D341Med (cell line): ENCODE data around the gene IL31RA.
"Not testable (repeated sequence)": the region's sequence is repeated elsewhere in the genome, so short reads cannot be mapped to it uniquely, and the experiment has no call there.

Source experiments
- DNase-seq: peaks from one replicate; pipeline ENCODE4 v3.0.0; 2012; ENCODE audit warnings: low spot score

Gene IL31RA

DNA sequence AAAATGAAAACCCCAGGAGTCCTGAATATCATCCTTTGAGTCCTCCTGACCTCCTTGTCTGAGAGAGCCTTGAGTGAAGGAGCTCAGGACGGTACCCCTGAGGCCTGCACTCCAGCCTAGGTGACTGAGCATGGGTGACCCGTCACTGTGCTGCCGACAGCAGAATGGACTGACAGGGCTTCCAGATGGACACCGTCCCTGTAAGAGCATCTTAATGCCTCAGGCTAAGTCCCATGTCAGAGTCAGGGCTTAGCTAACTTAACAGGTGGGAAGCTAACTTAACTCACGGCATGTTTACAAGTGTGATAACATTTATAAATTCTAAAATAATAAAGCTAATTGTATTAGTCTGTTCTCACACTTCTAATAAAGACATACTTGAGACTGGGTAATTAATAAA lies 75.3 kb downstream of the IL31RA start:
- peak; percentile 4 for DNase-seq

DNA sequence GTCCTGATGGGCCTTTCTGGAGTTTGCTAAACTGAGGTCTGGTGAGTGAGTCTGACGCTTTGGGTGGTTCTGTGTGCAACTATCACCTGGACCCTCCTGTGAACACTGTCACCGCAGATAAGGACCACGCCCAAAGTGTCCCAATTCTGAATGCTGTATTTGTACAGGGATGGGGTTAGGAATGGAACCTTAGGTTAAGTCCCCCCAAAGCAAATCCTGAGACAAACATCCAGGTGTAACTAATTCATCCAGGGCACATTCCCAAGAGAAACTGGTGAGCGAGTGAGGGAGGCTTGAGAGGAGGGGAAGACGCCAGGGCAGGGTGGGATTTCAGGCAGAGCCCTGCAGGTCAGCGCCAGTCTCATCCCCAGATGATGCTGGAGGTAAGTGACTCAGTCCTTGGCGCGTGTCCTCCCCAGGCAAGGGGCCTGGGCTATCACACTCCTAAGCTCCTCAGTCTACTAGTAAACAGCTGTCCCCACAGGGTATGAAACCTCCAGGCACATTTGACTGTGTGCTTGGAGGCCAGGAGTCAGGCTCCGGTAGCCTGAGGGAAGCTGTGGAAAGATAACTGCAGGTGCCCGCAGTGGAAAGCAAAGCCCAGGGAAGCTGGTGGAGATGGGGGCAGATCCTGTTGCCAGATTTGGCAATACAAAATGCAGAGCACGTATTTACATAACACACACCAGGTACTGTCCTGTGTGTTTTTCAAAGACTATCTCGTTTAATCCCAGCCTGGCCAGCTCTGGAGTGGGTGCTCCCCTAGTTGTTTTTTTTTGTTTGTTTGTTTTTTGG lies 76.9 kb downstream of the IL31RA start:
- DNase-seq, result peak; percentile 10

DNA sequence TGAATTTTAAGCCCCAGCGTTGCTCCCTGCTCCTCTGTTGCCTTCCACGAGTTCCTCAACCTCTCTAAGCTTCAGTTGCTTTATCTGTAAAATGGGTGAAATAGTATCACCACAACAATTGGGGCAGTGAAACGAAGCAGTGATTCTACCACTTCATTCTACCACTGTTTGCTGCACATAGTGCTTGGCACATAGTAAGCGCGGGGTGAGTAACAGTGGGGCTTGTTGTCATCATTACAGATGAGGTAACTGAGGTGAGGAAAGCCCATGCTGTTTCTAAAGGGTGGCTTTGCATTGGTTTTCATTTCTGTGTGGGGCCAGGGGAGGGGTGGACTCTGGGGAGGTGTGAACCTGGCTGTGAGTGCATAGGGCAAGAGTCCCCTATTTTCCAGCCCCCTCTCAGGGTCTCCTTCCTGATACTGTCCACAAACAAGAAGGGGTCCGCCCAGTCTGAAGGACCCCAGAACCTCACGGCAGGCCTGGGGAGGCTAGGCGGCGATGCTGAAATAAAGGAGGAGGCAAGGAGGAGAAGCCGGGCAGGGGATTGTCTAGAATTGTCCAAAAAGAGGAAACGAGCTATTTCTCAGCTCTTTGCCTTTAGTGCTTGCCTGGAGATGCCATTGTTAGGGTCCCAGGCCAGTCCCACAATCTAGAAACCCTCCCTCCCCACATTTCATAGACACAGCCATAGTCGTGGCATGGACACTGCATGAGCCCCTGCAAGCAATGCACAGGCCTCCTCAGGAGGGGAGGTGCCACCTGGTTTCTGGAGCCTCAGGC lies 78.1 kb downstream of the IL31RA start:
- no peak for DNase-seq

DNA sequence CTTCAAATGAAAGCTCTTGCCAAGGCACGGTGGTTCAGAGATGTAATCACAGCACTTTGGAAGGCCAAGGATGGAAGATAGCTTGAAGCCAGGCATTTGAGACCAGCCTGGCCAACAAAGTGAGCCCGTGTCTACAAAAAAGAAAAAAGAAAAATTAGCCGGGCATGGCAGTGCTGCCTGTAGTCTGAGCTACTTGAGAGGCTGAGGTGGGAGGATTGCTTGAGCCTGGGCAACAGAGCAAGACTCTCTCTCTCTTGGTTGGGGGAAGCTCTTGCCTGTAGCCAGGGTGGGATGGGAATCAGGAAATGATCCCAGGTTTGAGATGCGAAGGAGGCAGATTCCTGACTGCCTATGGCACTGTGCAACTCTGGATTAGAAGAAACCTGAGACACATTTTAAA lies 81.5 kb downstream of the IL31RA start:
- DNase-seq, result no peak

DNA sequence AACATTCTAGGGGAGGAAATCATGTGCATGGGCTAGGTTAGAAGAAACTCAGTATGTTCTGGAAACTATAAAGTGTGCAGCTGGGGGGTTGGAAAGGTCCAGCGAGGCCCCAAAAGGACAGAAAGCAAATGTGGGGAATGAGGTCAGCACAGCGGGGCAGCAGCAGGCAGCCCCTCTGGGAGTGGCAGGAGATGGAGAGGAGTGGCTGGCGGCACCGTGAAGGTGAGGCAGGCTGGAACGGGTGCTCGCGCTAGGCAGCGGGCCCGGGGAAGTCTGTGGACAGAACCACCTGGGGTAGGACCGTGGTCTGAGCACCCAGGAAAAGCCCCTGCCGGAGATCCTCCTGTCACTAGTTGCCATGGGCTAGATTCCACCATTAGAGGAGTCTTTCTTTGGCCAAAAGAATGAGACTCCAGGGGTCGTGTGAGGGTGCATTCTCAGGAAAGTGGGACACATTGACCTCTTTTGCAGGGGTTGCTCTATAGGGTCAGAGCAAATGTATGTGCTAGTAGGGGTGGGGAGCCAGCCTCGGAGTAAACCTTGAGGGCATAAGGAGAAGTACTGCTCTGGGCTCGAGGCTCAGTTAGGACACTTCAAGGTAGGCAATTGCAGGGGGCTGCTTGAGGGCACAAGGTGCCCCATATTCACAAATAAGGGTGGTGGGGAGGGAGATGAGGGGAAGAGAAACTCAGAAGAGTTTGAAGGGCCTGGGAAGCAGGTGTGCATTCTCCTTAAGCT lies 82.4 kb downstream of the IL31RA start:
- DNase-seq, result no peak

DNA sequence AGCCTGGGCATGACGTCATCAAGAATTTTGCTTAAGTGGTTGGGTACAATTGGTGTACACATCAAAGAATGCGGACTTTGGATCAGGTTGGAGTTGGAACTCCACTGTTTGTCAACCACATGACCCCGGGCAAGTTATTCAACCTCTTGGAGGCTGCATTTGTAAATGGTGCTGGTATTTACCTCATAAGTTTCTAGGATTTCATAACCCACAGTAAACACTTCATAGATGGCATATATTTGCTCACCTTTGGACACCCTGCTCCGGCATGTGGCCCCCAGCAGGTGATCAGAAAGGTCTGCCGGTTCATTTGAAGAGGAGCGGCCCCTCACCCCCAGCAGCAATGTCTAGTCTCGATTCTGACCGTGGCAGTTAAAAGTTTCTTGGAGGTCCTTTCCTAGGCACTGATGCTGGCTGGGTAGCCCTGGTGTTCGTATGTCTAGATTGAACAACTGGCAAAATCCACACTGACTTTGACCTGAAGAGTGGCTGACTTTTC lies 83.0 kb downstream of the IL31RA start:
- DNase-seq, result no peak

DNA sequence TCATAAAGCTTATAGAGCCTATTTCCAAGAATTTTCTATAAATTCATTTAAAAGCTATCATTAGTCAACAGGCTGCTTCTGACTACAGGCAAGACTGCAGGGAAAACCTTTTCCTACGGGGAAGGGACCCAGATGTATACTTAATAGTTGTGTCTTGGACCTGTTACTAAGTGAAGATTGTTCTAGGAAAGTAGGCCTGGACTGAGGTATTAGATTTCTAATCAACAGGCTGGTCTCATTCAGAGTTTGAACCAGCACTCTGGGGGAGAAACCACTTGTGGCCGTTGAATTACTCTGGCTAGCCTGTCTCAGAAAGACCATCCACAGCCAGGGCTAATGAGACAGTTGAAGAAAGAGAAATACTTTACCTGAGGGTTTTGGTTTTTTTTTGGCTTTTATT lies 83.6 kb downstream of the IL31RA start:
- DNase-seq, result no peak

DNA sequence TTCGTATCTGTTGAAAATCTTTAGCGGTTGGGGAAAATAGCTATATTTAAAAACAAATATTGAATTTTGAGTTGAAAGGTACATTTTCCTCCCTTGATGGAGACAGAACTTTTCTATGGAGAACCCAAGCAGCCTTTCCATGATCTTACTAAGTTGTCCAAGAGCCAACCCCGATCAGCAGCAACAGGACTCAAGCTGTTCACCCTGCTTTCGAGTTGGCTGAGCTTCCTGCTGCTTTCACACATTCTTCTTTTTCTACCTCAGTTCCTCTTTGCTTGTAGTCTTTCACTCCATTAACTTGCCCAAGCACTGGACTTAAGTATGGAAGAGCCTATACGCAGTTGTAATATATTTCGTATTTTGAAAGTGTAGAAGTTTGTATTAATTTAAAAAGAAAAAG lies 84.2 kb downstream of the IL31RA start:
- DNase-seq, result no peak

DNA sequence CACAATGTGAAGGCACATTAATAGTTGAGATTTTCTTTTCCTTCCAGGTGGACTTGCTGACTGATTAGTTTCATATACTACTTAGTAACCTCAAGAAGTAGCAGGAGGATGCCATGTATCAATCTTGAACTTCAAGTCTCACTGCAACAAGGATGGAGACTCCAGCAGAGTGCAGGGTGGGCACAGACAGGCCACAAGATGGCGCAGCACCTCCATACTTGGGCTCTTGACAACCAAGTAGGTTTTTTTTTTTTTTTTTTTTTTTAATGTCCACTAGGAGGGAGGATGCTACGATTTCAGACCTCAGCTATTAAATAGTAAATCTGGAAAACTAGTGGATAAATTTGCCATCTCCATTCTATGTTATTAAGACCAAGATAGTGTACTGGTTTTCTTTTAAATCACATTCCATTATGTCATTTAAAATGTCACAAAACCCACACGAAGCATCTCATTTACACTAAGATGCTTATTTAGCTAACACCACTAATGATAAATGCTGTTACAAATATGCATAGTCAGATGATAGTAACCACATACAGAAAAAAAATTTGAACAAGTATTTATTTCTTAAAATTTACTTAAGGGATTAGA lies 85.0 kb downstream of the IL31RA start:
- peak; percentile 74 for DNase-seq

DNA sequence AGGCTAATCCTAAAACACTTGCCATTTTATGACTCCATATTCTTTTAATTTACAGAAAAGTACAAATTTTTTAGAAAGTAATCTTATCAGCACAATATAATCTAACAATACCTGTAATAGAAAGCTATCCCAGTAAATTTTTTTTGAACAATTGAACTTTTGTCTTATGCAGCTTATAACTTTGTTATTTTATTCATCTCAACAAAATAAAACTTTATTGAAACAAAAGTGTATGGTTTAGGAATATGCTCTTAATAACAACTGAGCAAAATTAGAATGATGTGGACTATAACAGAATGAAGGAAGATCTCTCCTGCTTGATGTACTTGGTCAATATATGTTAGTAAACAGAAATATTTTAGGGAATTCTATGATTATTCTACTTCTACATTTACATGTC lies 86.4 kb downstream of the IL31RA start:
- DNase-seq, result not testable (repeated sequence)

DNA sequence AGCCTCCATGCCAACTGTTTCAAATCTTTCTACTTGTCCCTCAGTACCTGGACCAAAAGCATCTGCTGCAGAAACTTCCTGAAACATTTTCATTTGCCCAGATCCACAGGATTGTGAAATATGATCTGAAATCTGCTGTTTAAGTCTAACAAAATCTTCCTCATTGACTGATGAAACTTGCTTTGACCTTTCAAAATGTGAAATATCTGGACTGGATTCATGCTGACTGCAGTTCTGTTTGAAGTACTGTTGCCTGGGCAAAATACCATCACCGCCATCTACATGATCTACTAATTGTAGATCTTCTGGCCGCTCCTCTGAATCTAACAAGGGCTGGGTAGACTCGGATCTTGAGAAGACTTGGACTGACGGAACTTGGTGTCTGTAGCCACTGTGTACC lies 90.0 kb downstream of the IL31RA start:
- DNase-seq, result not testable (repeated sequence)

DNA sequence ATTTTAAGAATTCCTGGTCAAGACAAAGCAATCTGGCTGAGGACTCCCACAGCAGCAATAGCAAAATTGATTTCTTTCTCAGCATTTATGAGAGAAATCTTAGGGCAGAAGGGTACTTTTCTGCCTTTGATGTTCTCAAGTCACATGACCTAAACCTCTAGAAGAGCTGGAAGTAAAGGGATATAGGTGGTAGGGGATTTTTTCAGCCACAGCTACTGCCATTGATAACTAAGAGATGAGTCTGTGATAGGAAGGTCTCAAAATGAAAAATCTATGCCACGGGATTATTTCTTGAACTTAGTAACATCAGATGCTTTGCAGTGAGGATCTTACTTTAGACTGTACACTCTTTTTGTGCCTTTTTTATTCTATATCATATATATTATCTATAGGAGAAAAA lies 108.1 kb downstream of the IL31RA start:
- DNase-seq, result no peak

DNA sequence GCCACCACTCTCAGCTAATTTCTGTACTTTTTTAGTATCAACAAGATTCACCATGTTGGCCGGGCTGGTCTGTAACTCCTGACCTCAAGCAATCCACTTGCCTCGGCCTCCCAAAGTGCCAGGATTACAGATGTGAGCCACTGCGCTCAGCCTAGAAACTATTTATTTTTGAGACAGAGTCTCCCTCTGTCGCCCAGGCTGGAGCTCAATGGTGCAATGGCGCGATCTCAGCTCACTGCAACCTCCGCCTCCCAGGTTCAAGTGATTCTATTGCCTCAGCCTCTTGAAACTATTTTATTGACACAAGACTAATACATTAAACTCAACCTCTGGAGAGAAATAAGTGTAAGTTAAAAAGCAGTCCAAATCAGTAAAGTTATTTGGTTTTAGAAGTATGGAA lies 109.6 kb downstream of the IL31RA start:
- DNase-seq, result no peak

DNA sequence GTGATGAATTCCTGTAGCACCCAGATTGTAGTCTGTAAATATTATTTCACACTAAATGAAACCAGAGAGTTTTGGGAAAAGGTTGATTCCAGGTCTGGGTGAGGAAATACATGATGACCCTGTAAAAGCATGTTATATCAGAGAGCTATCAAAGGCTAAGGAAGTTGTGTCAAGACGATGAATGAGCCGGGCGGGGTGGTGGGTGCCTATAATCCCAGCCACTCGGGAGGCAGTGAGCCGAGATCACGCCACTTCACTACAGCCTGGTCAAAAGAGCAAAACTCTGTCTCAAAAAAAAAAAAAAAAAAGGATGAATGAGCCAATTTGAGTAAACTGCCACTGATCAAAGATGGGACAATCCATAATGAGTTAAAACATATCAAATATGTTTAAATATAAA lies 114.4 kb downstream of the IL31RA start:
- DNase-seq, result no peak

DNA sequence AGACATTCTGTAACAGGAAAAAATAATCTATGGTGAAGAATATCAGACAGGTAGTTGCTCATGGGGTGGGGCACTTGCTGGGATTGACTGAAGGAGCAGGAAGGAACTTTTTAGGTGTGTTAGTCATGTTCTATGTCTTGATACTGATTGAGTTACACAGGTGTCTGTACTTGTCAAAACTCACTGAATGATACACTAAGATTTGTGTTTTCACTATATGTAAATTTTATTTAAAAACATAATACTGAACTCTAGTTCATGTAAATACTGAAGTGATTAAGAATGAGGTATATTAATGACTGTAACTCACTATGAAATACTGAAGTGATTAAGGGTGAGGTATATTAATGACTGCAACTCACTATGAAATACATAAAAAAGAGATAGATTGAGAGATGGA lies 115.1 kb downstream of the IL31RA start:
- DNase-seq, result no peak

DNA sequence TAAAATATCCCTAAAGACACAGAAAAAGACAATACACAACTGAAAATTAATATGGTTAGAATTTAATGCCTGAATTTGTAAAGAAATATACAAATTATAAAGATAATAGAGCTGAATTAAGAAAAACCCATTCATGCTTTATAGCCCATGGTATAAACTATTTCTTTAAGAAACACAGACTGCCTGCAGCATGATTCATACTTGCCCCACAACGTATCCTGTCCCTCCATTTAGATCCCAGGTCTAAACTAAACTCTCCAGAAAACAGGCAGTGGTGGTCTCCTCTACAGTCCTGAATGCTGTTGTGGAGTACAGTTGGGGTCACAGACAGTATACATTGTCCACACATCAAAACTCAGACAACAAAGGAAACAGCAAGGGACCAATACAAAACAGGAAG lies 118.8 kb downstream of the IL31RA start:
- DNase-seq, result no peak
